Measurements from ENCODE around the gene AKR7A2.
"Not testable (repeated sequence)": the region's sequence is repeated elsewhere in the genome, so short reads cannot be mapped to it uniquely, and the experiment has no call there.

Gene AKR7A2

DNA sequence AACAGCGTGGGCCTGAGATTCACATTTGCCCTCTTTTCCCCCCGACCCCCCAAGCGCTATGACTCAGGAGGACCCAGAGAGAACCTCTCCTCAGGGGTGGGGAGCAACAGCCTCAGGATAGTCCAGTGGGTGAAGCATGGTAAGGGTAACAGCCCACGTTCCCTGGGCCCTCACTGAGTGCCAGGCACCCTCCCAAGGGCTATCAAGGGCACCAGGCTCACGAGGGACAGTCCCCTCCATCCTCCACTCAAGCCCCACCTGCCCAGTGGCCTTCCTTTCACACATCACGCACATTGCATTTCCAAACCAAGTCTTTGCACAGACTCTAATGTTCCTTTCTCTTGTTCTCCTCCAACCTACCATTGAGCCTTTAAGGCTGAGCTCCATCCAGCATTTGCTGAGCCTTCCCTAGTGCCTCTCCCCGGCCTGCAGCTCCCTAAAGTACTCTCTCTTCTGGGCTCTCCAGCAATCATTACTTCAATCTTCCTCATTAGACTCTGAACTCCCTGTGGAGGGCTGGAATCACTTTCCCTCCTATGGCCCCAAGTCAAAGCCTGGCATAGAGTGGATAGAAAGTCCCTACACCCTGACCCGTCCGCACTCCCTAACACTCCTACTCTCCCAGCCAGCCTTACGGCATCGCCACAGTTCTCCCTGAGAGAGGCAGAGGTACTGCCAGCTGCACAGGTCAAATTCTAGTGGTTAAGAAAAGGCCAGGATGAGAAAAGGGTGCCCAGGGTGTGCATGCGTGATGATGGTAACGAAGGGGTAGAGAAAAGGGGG lies 1.0 kb downstream of the AKR7A2 start:
- no peaks in the 10 kb centered on the region for H3K27me3 Mint-ChIP-seq
- H3K9me3 Mint-ChIP-seq = no peaks in the 10 kb centered on the region
- peak overlapping the region; percentile 87 for H3K27ac Mint-ChIP-seq
- H3K4me1 Mint-ChIP-seq (ENCODE audit: low read depth) = peaks cover 39% of the 10 kb centered on the region
- peaks cover 37% of the 10 kb centered on the region for H3K36me3 Mint-ChIP-seq (ENCODE audit: low read depth)
- peak overlapping the region; percentile 87 for H3K4me3 Mint-ChIP-seq
- DNase-seq = peak; percentile 30

DNA sequence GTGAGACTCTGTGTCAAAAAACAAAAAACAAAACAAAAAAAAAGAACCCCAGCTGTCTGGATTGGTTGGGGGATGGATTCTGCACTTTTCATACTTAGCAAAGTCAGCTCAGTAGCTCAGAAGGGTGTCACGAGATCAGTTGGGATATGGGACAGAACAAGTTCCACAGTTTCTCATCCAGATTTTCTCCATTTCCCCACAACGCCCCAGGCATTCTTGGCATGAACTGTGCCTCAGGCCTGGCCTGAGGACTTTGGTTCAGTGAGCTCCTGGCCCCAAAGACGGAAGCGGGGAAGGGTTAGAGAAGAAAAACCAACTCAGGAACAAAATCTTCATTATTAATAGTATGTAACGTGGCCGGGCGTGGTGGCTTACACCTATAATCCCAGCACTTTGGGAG lies 1.9 kb downstream of the AKR7A2 start:
- peak overlapping the region; percentile 87 for H3K4me3 Mint-ChIP-seq
- H3K36me3 Mint-ChIP-seq (ENCODE audit: low read depth) = peaks cover 45% of the 10 kb centered on the region
- no peak overlapping the region for H3K27ac Mint-ChIP-seq
- no peak for DNase-seq
- no peaks in the 10 kb centered on the region for H3K9me3 Mint-ChIP-seq
- peaks cover 31% of the 10 kb centered on the region for H3K4me1 Mint-ChIP-seq (ENCODE audit: low read depth)
- H3K27me3 Mint-ChIP-seq = no peaks in the 10 kb centered on the region

DNA sequence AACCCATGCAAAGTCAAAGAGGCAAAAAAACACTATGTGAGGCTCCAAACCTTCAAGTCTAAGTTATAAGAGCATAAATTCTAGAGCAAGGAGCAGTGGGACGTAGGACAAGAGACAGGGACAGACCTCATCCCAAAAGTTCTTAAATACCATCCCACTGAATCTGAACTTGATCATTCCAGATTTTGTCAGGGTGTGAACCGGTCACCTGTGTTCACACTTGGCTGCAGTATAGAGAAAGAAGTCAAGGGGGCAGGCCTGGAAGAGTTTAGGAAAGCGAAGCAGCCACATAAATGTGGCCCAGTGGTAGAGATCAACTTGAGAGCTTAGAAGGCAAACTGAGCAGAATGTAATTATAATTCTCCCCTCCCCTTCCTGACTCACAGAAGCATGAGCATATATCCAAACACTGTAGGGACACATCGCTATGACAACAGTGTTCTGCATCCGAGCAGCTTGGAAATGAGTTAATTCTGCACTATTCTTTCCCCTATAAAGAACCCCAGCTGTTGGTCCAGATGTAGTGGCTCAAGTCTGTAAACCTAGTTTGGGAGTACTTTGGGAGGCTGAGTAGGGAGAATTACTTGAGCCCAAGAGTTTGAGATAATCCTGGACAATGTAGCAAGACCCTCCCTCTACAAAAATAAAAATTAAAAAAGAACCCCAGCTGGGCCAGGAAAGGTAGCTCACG lies 2.7 kb downstream of the AKR7A2 start:
- H3K36me3 Mint-ChIP-seq (ENCODE audit: low read depth) = peaks cover 53% of the 10 kb centered on the region
- peaks cover 29% of the 10 kb centered on the region for H3K4me1 Mint-ChIP-seq (ENCODE audit: low read depth)
- no peak for DNase-seq
- no peaks in the 10 kb centered on the region for H3K27me3 Mint-ChIP-seq
- H3K27ac Mint-ChIP-seq = no peak overlapping the region
- no peak overlapping the region for H3K4me3 Mint-ChIP-seq
- H3K9me3 Mint-ChIP-seq = no peaks in the 10 kb centered on the region

- Mint-ChIP-seq H3K27ac (no peak overlapping the region), H3K4me1 (ENCODE audit: low read depth) (peaks cover 27% of the 10 kb centered on the region), H3K27me3 (no peaks in the 10 kb centered on the region), H3K9me3 (no peaks in the 10 kb centered on the region), H3K4me3 (no peak overlapping the region), H3K36me3 (ENCODE audit: low read depth) (peaks cover 61% of the 10 kb centered on the region)
- DNase-seq = no peak
Measured at GRCh38 chr1:19308509-19308907, 3.4 kb downstream of the AKR7A2 start.

GRCh38 chr1:19307794-19308508 lies 4.0 kb downstream of the AKR7A2 start:
- Mint-ChIP-seq H3K27me3 (no peaks in the 10 kb centered on the region), H3K36me3 (ENCODE audit: low read depth) (peaks cover 67% of the 10 kb centered on the region), H3K4me1 (ENCODE audit: low read depth) (peaks cover 21% of the 10 kb centered on the region), H3K9me3 (no peaks in the 10 kb centered on the region), H3K4me3 (no peak overlapping the region), H3K27ac (no peak overlapping the region)
- DNase-seq = peak; percentile 21

GRCh38 chr1:19306941-19307340 lies 5.0 kb downstream of the AKR7A2 start:
- H3K4me3 Mint-ChIP-seq = no peak overlapping the region
- no peak for DNase-seq
- no peaks in the 10 kb centered on the region for H3K27me3 Mint-ChIP-seq
- H3K27ac Mint-ChIP-seq = no peak overlapping the region
- peaks cover 77% of the 10 kb centered on the region for H3K36me3 Mint-ChIP-seq (ENCODE audit: low read depth)
- H3K9me3 Mint-ChIP-seq = no peaks in the 10 kb centered on the region
- H3K4me1 Mint-ChIP-seq (ENCODE audit: low read depth) = peaks cover 17% of the 10 kb centered on the region

DNA sequence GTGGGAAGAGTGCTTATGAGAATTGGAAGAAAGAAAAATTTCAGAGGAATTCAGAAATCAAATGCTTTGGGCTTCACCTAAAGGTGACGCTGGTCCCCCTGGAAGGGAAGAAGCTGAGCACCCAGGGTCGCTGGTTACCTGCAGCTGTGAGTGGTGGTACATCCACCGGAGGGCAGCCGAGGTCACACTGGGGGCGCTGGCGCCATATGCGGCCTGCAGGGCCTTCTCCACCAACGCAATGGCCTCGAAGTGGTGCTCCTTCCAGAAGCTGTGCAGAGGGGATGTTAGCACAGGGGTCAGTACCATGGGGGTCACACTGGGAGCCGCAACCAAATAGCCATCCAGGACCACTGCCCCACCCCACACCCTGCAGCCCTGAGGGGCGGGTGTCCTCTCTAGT lies 6.1 kb downstream of the AKR7A2 start:
- Mint-ChIP-seq H3K27ac (no peak overlapping the region), H3K4me3 (no peak overlapping the region), H3K9me3 (no peaks in the 10 kb centered on the region), H3K36me3 (ENCODE audit: low read depth) (peaks cover 70% of the 10 kb centered on the region), H3K4me1 (ENCODE audit: low read depth) (peaks cover 11% of the 10 kb centered on the region), H3K27me3 (no peaks in the 10 kb centered on the region)
- no peak for DNase-seq

GRCh38 chr1:19304081-19304480 lies 7.9 kb downstream of the AKR7A2 start:
- not testable (repeated sequence) for H3K4me1 Mint-ChIP-seq (ENCODE audit: low read depth); H3K4me3 Mint-ChIP-seq; H3K27me3 Mint-ChIP-seq; H3K27ac Mint-ChIP-seq; H3K9me3 Mint-ChIP-seq; DNase-seq
- H3K36me3 Mint-ChIP-seq (ENCODE audit: low read depth) = peaks cover 75% of the 10 kb centered on the region

- H3K27me3 Mint-ChIP-seq = no peaks in the 10 kb centered on the region
- no peak overlapping the region for H3K4me3 Mint-ChIP-seq
- H3K36me3 Mint-ChIP-seq (ENCODE audit: low read depth) = peaks cover 52% of the 10 kb centered on the region
- H3K27ac Mint-ChIP-seq = no peak overlapping the region
- peaks cover 8% of the 10 kb centered on the region for H3K9me3 Mint-ChIP-seq
- no peaks in the 10 kb centered on the region for H3K4me1 Mint-ChIP-seq (ENCODE audit: low read depth)
- DNase-seq = no peak
Measured at GRCh38 chr1:19300211-19300610, 11.7 kb downstream of the AKR7A2 start.

DNA sequence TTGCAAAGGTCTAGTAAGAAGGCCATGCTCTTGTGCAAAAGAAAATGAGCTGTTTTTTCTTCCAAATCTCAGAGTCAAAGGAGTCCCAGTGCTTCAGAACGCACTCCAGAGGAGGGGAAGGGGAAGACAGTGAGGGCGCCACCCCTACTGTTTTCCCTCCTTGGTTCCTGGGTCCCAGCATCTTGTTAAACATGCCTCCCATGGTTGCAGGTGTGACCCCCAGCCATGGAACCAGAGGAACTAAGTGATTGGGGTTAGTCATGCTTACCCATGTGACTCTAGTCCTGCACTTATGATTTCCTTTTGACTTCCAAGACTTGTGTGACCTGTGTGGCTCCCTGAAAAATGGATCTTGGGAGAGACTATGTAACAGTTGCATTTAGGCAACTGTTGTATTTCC lies 17.3 kb downstream of the AKR7A2 start:
- DNase-seq = no peak
- Mint-ChIP-seq H3K27me3 (peaks cover 3% of the 10 kb centered on the region), H3K4me3 (no peak overlapping the region), H3K36me3 (ENCODE audit: low read depth) (peaks cover 32% of the 10 kb centered on the region), H3K27ac (no peak overlapping the region), H3K4me1 (ENCODE audit: low read depth) (no peaks in the 10 kb centered on the region), H3K9me3 (peaks cover 23% of the 10 kb centered on the region)

- peaks cover 9% of the 10 kb centered on the region for H3K36me3 Mint-ChIP-seq (ENCODE audit: low read depth)
- DNase-seq = no peak
Measured at GRCh38 chr1:19289244-19289643, 22.7 kb downstream of the AKR7A2 start.

GRCh38 chr1:19288324-19289241 lies 23.4 kb downstream of the AKR7A2 start, which contains the start of gene AKR7A3:
TSS of gene AKR7A3 (minus strand) at chr1:19288770. CDS start at chr1:19288709, 61 bp downstream.
- peak within 1 kb of the TSS; percentile 55 for H3K4me3 Mint-ChIP-seq
- not testable (repeated sequence) for H3K9me3 Mint-ChIP-seq; H3K4me1 Mint-ChIP-seq (ENCODE audit: low read depth); H3K36me3 Mint-ChIP-seq (ENCODE audit: low read depth); H3K27ac Mint-ChIP-seq
- peaks cover 21% of the 10 kb centered on the region for H3K27me3 Mint-ChIP-seq
- DNase-seq = peak; percentile 74

More at GRCh38 chr1:19289244-19289643, 22.7 kb downstream of the AKR7A2 start:
- Mint-ChIP-seq H3K4me3 (peak overlapping the region; percentile 55), H3K27me3 (peaks cover 21% of the 10 kb centered on the region), H3K4me1 (ENCODE audit: low read depth) (peaks cover 6% of the 10 kb centered on the region), H3K27ac (no peak overlapping the region), H3K9me3 (peaks cover 6% of the 10 kb centered on the region)

DNA sequence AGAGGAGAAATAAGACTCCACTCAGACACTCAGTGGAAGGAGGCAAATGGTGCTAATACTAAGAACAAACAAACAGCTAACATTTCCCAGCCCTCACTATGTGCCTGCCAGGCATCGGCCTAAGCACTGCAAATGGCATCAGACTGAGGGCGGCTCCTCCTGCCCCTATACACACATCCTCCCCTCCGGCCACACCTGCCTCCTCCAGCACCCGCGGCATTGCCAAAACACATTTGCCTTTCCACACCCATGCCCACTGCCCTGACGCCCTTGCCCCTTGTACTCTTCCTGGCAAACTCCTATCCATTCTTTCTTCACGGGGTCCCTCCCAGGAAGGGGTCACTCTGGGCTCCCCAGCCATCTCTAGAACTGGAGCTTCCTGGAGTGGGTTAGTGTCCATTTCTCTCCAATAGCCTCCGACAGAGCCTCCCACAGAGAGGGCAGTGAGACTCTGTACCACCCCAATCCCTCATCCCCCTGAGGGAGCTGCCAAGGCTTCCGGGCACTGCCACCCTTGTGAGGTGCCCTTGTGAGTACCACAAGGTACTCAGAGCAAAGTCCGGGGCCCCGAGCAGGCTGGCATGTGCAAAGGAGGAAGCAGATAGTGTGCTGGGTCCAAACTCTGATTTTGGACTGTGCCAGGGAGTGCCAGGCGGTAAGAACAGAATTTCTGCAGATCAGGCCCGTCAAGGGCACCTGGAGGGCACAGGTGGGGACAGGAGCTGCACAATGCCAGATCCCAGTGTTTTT lies 24.3 kb downstream of the AKR7A2 start:
- H3K36me3 Mint-ChIP-seq (ENCODE audit: low read depth) = peaks cover 4% of the 10 kb centered on the region
- no peaks in the 10 kb centered on the region for H3K9me3 Mint-ChIP-seq
- H3K4me3 Mint-ChIP-seq = peak overlapping the region; percentile 53
- no peak for DNase-seq
- peaks cover 21% of the 10 kb centered on the region for H3K27me3 Mint-ChIP-seq
- H3K4me1 Mint-ChIP-seq (ENCODE audit: low read depth) = peaks cover 6% of the 10 kb centered on the region
- no peak overlapping the region for H3K27ac Mint-ChIP-seq

Data from activated T-cell treated with anti-CD3 and anti-CD28 coated beads, Interleukin-2, amount 50 U/mL, for 24 hours (primary cell).